ENCODE data around the gene PLIN5. TPM values are rescaled to one million over a fixed set of nuclear protein-coding genes. Genes with fewer than 3 reads are reported as not detected.

PLIN5 gene, protein sequence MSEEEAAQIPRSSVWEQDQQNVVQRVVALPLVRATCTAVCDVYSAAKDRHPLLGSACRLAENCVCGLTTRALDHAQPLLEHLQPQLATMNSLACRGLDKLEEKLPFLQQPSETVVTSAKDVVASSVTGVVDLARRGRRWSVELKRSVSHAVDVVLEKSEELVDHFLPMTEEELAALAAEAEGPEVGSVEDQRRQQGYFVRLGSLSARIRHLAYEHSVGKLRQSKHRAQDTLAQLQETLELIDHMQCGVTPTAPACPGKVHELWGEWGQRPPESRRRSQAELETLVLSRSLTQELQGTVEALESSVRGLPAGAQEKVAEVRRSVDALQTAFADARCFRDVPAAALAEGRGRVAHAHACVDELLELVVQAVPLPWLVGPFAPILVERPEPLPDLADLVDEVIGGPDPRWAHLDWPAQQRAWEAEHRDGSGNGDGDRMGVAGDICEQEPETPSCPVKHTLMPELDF
- total RNA-seq (2021; fragmentation: NEBNext Ultra II Directional; extraction: Animal tissue kit (Norgen Biotek cat#: 25700)) = not detected
- long read RNA-seq = 0 reads

DNA sequence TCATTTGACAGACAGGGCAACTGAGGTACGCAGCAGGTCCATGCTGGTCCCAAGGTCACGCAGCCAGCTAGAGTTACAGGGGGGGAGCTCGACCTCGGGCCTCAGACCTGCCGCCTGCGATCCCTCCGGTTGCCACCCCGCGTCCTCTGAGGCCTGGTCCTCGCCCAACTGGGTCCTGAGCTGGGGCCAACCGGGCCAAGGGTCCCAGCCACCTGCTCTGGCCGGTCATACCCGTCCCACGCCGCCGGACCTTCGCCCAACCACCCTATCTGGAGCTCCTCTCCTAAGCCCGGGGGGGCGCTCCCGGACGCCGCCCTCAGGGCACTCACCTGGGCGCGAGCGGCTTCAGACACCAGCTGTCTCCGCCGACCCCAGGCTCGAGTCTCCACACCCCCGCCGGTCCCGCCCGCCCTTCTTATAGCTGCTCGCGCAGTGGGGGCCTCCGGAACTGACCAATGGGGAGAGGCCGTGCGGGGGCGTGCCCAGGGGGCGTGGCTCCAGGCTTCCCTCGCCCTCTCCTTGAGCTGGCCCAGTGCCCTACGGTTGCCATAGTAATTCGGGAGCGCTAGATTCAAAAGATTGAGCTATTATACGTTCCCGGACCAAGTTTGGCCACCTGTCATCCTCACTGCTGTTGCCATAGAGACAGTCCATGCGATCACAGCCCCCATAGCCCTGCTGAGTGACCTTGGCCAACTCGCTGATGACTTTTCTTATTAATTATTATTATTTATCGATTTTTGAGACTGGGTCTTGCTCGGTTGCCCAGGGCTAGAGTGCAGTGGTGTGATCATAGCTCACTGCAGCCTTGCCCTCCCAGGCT is at the start of gene PLIN5:
TSS of gene PLIN5 (minus strand) at position 389 of the 823 bp plus-strand sequence. CDS start 1,150 bp downstream, outside the sequence.
- Mint-ChIP-seq H3K36me3 (ENCODE audit: low read depth) (no peaks in the 10 kb centered on the region), H3K27ac (no peak within 1 kb of the TSS), H3K4me1 (ENCODE audit: low read depth) (no peaks in the 10 kb centered on the region), H3K9me3 (no peaks in the 10 kb centered on the region), H3K4me3 (no peak within 1 kb of the TSS), H3K27me3 (ENCODE audit: insufficient read depth) (peaks cover 32% of the 10 kb centered on the region)
- TF ChIP-seq, protein P1, sequence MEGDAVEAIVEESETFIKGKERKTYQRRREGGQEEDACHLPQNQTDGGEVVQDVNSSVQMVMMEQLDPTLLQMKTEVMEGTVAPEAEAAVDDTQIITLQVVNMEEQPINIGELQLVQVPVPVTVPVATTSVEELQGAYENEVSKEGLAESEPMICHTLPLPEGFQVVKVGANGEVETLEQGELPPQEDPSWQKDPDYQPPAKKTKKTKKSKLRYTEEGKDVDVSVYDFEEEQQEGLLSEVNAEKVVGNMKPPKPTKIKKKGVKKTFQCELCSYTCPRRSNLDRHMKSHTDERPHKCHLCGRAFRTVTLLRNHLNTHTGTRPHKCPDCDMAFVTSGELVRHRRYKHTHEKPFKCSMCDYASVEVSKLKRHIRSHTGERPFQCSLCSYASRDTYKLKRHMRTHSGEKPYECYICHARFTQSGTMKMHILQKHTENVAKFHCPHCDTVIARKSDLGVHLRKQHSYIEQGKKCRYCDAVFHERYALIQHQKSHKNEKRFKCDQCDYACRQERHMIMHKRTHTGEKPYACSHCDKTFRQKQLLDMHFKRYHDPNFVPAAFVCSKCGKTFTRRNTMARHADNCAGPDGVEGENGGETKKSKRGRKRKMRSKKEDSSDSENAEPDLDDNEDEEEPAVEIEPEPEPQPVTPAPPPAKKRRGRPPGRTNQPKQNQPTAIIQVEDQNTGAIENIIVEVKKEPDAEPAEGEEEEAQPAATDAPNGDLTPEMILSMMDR (IDR thresholded peaks at IDR 0.05) = no peak
- peak; percentile 15 for DNase-seq

DNA sequence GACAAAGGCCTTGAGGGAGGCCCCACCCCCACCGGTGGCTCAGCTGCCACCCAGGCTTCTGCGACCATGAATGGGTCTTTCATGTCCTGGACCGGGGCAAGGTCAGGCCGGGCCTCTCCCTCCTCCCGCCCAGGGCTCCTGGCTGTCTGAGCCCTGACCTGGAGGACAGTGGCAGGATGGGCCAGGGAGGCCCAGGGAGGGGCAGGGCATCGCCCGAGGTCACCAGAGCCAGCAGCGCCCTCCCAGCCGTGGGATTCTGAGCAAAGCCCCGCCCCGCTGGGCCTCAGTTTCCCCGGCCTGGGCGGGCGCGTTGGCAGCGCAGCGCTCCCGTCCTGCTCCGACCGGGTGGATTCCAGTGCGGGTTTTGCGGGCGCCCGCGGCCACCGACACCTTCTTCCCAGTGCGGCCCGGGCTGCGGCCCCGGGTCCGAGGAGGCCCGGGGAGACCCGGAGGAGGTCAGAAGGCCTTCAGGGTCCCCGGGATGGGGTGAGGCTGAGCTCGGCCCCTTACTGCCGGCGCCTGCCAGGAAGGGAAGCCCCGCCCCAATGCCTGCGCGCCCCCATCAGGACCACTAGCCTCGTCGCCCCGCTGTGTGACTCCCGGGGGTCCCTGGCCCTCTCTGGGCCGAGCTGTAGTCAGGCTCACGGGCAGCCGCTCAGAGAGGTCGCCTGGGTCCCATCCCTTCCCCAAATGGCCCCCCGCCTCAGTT is 49.1 kb upstream of the PLIN5 start:
- Mint-ChIP-seq H3K27ac (no peak overlapping the region), H3K4me3 (no peak overlapping the region), H3K36me3 (ENCODE audit: low read depth) (no peaks in the 10 kb centered on the region), H3K4me1 (ENCODE audit: low read depth) (peaks cover 6% of the 10 kb centered on the region; the same call in 1 of the 2 replicates), H3K9me3 (no peaks in the 10 kb centered on the region), H3K27me3 (ENCODE audit: insufficient read depth) (peaks cover 15% of the 10 kb centered on the region)
- TF ChIP-seq, protein P1 (IDR thresholded peaks at IDR 0.05) = no peak
- DNase-seq = no peak

DNA sequence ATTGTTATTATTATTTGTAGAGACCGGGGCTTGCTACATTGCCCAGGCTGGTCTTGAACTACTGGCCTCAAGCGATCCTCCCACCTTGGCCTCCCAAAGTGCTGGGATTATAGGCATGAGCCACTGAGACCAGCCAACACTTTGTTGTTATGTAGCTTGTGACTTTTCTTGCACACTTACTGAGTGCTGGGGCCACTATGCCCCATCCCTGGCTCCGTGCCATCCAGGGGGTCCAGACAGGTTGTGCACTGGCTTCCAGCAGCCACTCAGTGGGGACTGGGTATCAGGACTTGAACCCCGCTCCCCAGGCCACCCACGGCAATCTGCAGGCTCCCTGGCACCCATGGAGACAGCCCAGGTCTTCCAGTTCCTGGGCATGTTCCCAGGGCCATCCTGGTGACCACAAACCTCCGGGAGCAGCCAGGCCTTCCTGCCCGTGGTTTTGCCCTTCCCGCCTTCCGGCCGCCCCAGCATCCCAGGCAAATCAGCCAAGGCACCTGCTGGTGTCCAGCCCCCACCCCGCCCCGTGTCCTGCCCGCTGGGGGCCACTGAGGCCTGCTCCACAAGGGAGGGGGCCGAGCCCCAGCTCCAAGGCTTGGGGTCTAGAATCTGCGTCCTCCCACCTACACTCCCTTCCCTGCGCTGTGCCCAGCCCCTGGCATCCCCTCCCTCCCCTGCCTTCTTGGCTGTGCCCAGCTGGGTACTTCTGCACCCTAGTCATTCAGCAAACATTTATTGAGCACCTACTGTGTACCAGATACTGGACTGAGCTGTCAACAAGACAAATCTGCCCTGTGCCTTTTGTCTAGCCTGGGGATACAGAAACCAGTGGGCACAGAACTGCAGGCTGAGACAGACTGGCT is 48.2 kb upstream of the PLIN5 start:
- H3K9me3 Mint-ChIP-seq = no peaks in the 10 kb centered on the region
- no peaks in the 10 kb centered on the region for H3K36me3 Mint-ChIP-seq (ENCODE audit: low read depth)
- H3K27me3 Mint-ChIP-seq (ENCODE audit: insufficient read depth) = peaks cover 20% of the 10 kb centered on the region
- TF ChIP-seq, protein P1 (IDR thresholded peaks at IDR 0.05) = no peak
- no peak overlapping the region for H3K4me3 Mint-ChIP-seq
- no peak for DNase-seq
- H3K27ac Mint-ChIP-seq = no peak overlapping the region
- H3K4me1 Mint-ChIP-seq (ENCODE audit: low read depth) = peaks cover 6% of the 10 kb centered on the region; the same call in 1 of the 2 replicates

DNA sequence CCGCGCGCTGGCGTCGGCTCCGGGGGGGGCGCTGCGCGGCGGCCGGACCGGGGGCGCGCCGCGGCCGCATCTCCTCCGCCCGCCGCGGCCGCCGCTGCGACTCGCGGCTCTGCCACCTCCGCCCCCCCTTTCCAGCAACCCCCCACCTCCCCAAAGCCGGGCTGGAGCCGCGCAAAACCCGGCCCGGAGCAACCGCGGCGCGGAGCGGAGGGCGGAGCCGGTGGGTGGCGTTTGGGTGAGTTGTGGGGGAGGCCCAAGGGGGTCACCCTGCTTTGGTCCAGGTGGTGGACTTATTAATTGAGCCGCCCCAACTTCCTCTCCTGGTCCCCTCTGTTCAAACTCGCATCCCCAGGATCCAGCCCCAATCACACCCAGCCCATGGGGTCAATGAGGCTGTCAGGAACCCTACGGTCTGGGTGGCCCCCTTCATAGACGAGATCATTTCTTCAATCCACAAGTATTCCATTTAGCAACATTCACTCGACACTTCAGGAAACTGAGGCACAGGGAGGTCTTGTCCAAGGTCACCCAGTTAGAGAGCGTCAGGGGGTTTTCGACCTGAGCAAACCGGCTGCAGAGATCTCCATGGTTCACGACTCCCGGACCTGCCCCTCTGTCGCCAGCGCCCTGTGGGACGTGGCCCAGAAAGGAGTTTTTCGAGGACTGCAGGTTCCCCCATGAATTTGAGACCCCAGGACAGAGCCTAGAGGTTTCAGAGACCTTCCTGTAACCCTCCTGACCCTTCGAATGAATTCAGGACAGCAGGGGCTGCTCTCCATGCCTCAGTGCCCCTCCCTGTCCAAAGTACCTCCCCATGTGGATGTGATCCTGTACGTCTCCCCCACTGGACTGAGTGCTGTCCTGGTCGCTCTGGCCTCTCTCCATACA is 46.9 kb upstream of the PLIN5 start:
- DNase-seq = no peak
- Mint-ChIP-seq H3K9me3 (no peaks in the 10 kb centered on the region), H3K4me1 (ENCODE audit: low read depth) (peaks cover 6% of the 10 kb centered on the region; the same call in 1 of the 2 replicates), H3K27ac (no peak overlapping the region), H3K4me3 (peak overlapping the region; percentile 46; the same call in 1 of the 2 replicates), H3K27me3 (ENCODE audit: insufficient read depth) (peaks cover 20% of the 10 kb centered on the region), H3K36me3 (ENCODE audit: low read depth) (no peaks in the 10 kb centered on the region)
- TF ChIP-seq, protein P1 (IDR thresholded peaks at IDR 0.05) = no peak
